ENCODE measurements around the gene PMCH. TPM values are rescaled to one million over a fixed set of nuclear protein-coding genes. Genes with fewer than 3 reads are reported as not detected.
A peak's percentile ranks its signal among the peaks of the same experiment; 100 is the strongest.

Gene PMCH
- total and polyA plus RNA-seq, 2 donors (not counting 3 experiments of a cell fraction or from before 2014, with no cell fraction given): 0.19 to 1.1 TPM

GRCh38 chr12:102171951-102172350, 25.7 kb downstream of the PMCH start:
- TF ChIP-seq MYC (IDR thresholded peaks at IDR 0.05; ENCODE audit: low read depth, low read length): no peak
- TF ChIP-seq JUN (IDR thresholded peaks at IDR 0.05; ENCODE audit: borderline replicate concordance, insufficient read depth, insufficient read length, low read depth): no peak
- no peak for TF ChIP-seq CTCF (IDR thresholded peaks at IDR 0.05; ENCODE audit: extremely low read depth in 1 of 2, insufficient read depth in 1 of 2, low read depth in 1 of 2, low read length in 2 of 2)
- no peak for TF ChIP-seq FOS (IDR thresholded peaks at IDR 0.05; ENCODE audit: borderline replicate concordance, insufficient read depth, low read length)
- Histone ChIP-seq H3K4me1 (ENCODE audit: control insufficient read depth, extremely low read depth, insufficient read depth, low read length) (peaks cover 27% of the 10 kb centered on the region), H3K4me3 (replicated peaks in 1 of 3; ENCODE audit: insufficient read depth in 1 of 3, low read depth in 1 of 3, low read length in 3 of 3) (no peak overlapping the region), H3K36me3 (ENCODE audit: control insufficient read depth in 2 of 2, extremely low read depth in 1 of 2, insufficient read depth in 2 of 2, low read length in 2 of 2) (no peaks in the 10 kb centered on the region), H3K4me2 (ENCODE audit: insufficient read depth, low read length) (peak overlapping the region; percentile 11), H3K79me2 (ENCODE audit: control insufficient read depth, insufficient read depth, low read length) (no peaks in the 10 kb centered on the region), H2AFZ (ENCODE audit: low read depth, low read length) (no peak overlapping the region), H3K9ac (replicated peaks; ENCODE audit: extremely low read depth, insufficient read depth, low read length) (no peak overlapping the region), H3K27me3 (ENCODE audit: control insufficient read depth in 2 of 2, insufficient read depth in 2 of 2, low read length in 2 of 2) (no peaks in the 10 kb centered on the region), H3K9me1 (replicated peaks; ENCODE audit: control insufficient read depth, extremely low read depth, insufficient read depth, low read length) (no peaks in the 10 kb centered on the region), H3K9me3 (replicated peaks; ENCODE audit: control insufficient read depth, insufficient read depth, low read length) (no peaks in the 10 kb centered on the region), H4K20me1 (replicated peaks; ENCODE audit: control insufficient read depth, extremely low read depth, insufficient read depth, low read length) (no peaks in the 10 kb centered on the region), H3K27ac (ENCODE audit: insufficient read depth, low read depth, low read length) (peak overlapping the region; percentile 61)
- intact Hi-C loops (cut with micrococcal nuclease): loop anchor here (2.0 kb wide), 3 partner anchors 231 to 531 kb away; no protein-coding TSS in a partner anchor
- BruUV-seq (replicated peaks): TSS peak; percentile 69
- FAIRE-seq (no peak), DNase-seq (ENCODE audit: low read depth, low spot score) (no peak)
- CTCF ChIA-PET: interaction anchor here (1.6 to 6.2 kb wide), 2 partner anchors 43 to 311 kb away, joined by 3 to 103 read pairs; no protein-coding TSS in a partner anchor
- POLR2A ChIA-PET: no interaction called here
- dilution Hi-C loops (cut with MboI; ENCODE audit: extremely low pct_ligation_motif_present, low sequenced_read_pairs): no loop called here

- ChIA-PET POLR2A (no interaction called here), CTCF (interaction anchor here (0.6 to 6.2 kb wide), 40 partner anchors 9 to 1379 kb away, joined by 3 to 103 read pairs (median 4); no protein-coding TSS in a partner anchor)
- FAIRE-seq (no peak), DNase-seq (ENCODE audit: low read depth, low spot score) (peak; percentile 69)
- H3K9me1 ChIP-seq (replicated peaks; ENCODE audit: control insufficient read depth, extremely low read depth, insufficient read depth, low read length): no peaks in the 10 kb centered on the region
- H3K27ac ChIP-seq (ENCODE audit: insufficient read depth, low read depth, low read length): no peak overlapping the region
- no peaks in the 10 kb centered on the region for H4K20me1 ChIP-seq (replicated peaks; ENCODE audit: control insufficient read depth, extremely low read depth, insufficient read depth, low read length)
- BruUV-seq (replicated peaks): no TSS peak
- no peak overlapping the region for H3K4me2 ChIP-seq (ENCODE audit: insufficient read depth, low read length)
- intact Hi-C loops (cut with micrococcal nuclease) (loop anchor here (1.0 to 2.0 kb wide), 3 partner anchors 131 to 533 kb away; no protein-coding TSS in a partner anchor), dilution Hi-C loops (cut with MboI; ENCODE audit: extremely low pct_ligation_motif_present, low sequenced_read_pairs) (no loop called here)
- H3K9me3 ChIP-seq (replicated peaks; ENCODE audit: control insufficient read depth, insufficient read depth, low read length): no peaks in the 10 kb centered on the region
- TF ChIP-seq GATA2 (IDR thresholded peaks at IDR 0.05; ENCODE audit: insufficient read depth, insufficient read length, low read depth, low read length): no peak
- TF ChIP-seq CTCF (IDR thresholded peaks at IDR 0.05; ENCODE audit: extremely low read depth in 1 of 2, insufficient read depth in 1 of 2, low read depth in 1 of 2, low read length in 2 of 2): peak; percentile 62 to 64
- peaks cover 26% of the 10 kb centered on the region for H3K4me1 ChIP-seq (ENCODE audit: control insufficient read depth, extremely low read depth, insufficient read depth, low read length)
- no peak overlapping the region for H3K4me3 ChIP-seq (replicated peaks in 1 of 3; ENCODE audit: insufficient read depth in 1 of 3, low read depth in 1 of 3, low read length in 3 of 3)
- no peak overlapping the region for H3K9ac ChIP-seq (replicated peaks; ENCODE audit: extremely low read depth, insufficient read depth, low read length)
- no peaks in the 10 kb centered on the region for H3K27me3 ChIP-seq (ENCODE audit: control insufficient read depth in 2 of 2, insufficient read depth in 2 of 2, low read length in 2 of 2)
- no peak overlapping the region for H2AFZ ChIP-seq (ENCODE audit: low read depth, low read length)
- no peaks in the 10 kb centered on the region for H3K36me3 ChIP-seq (ENCODE audit: control insufficient read depth in 2 of 2, extremely low read depth in 1 of 2, insufficient read depth in 2 of 2, low read length in 2 of 2)
- H3K79me2 ChIP-seq (ENCODE audit: control insufficient read depth, insufficient read depth, low read length): no peaks in the 10 kb centered on the region
Measured at GRCh38 chr12:102169922-102170621, 27.6 kb downstream of the PMCH start.
